Measurements from ENCODE around the gene SH3RF3. TPM values are rescaled to one million over a fixed set of nuclear protein-coding genes. Genes with fewer than 3 reads are reported as not detected.

Gene SH3RF3
- total and polyA plus RNA-seq, 10 of the 15 experiments (the other 5 are each of a cell fraction or from before 2014, with no cell fraction given), result 0.08 to 8.8 (median 2.3) TPM

- peak overlapping the region; percentile 78 for H3K4me2 ChIP-seq (ENCODE audit: control insufficient read depth, insufficient read depth)
- in situ Hi-C loops (cut with MboI), result no loop called here
- no peaks in the 10 kb centered on the region for H3K79me2 ChIP-seq (ENCODE audit: control insufficient read depth, insufficient read depth, low read length)
- no peaks in the 10 kb centered on the region for H3K27me3 ChIP-seq (replicated peaks in 1 of 2; ENCODE audit: control insufficient read depth in 2 of 2, insufficient read depth in 2 of 2, low read length in 1 of 2)
- H3K36me3 ChIP-seq (ENCODE audit: control insufficient read depth in 2 of 2, insufficient read depth in 2 of 2, low read length in 1 of 2), result no peaks in the 10 kb centered on the region
- no peak overlapping the region for H2AFZ ChIP-seq (ENCODE audit: control insufficient read depth, low read depth, low read length)
- H3K27ac ChIP-seq (ENCODE audit: control insufficient read depth, insufficient read depth), result peak overlapping the region; percentile 48; the same call in 1 of the 2 replicates
- no peak overlapping the region for H3K9ac ChIP-seq (ENCODE audit: control insufficient read depth, insufficient read depth, low read length)
- BruUV-seq (replicated peaks), result no TSS peak
- WGBS (ENCODE audit: insufficient coverage, insufficient replicate concordance, low lambda C conversion rate, missing lambda C conversion rate), result 48% methylated on average over 9 of the region's 9 CpGs
- ChIA-PET SMC1A (ENCODE audit: uncharacterized antibody, unreplicated experiment) (interaction anchor here (0.8 to 2.1 kb wide), 9 partner anchors 8 to 201 kb away, joined by 3 to 17 read pairs (median 4); no protein-coding TSS in a partner anchor), POLR2A (no interaction called here), RAD21 (ENCODE audit: unreplicated experiment) (interaction anchor here (0.8 to 2.3 kb wide), 10 partner anchors 28 to 204 kb away, joined by 3 to 12 read pairs (median 5); partner anchors contain the start of gene SH3RF3), CTCF (interaction anchor here (1.0 to 1.7 kb wide), 6 partner anchors 22 to 206 kb away, joined by 3 to 5 read pairs (median 3); no protein-coding TSS in a partner anchor)
- ATAC-seq (no peak), DNase-seq (ENCODE audit: low read depth, low spot score) (no peak), FAIRE-seq (no peak)
- H3K4me3 ChIP-seq, result peak overlapping the region; percentile 63; the same call in 1 of the 2 replicates
- H3K9me3 ChIP-seq (replicated peaks; ENCODE audit: control insufficient read depth, insufficient read depth, low read length), result no peaks in the 10 kb centered on the region
- peaks cover 35% of the 10 kb centered on the region for H3K4me1 ChIP-seq (ENCODE audit: control insufficient read depth, insufficient read depth, low read length)
- intact Hi-C loops (cut with micrococcal nuclease; ENCODE audit: unreplicated experiment), result loop anchor here (2.0 to 10.0 kb wide), 3 partner anchors 118 to 204 kb away; partner anchors contain the start of gene SH3RF3
- no peak for TF ChIP-seq NFYB (IDR thresholded peaks at IDR 0.05; ENCODE audit: insufficient read depth, low read depth, low read length)
- TF ChIP-seq YY1 (IDR thresholded peaks at IDR 0.05; ENCODE audit: low read depth, low read length), result no peak
- no peak for TF ChIP-seq CHD2 (IDR thresholded peaks at IDR 0.05; ENCODE audit: borderline replicate concordance, low read depth, low read length)
- no peak for TF ChIP-seq MXI1 (IDR thresholded peaks at IDR 0.05; ENCODE audit: low read depth, low read length)
- TF ChIP-seq IKZF2 (IDR thresholded peaks at IDR 0.05), result no peak
- no peak for TF ChIP-seq SIN3A (IDR thresholded peaks at IDR 0.05; ENCODE audit: low read depth, low read length)
- no peak for TF ChIP-seq RELA (IDR thresholded peaks at IDR 0.05; ENCODE audit: borderline replicate concordance, partially characterized antibody)
- TF ChIP-seq EED (IDR thresholded peaks at IDR 0.05; ENCODE audit: low read depth), result no peak
- TF ChIP-seq ATF2 (IDR thresholded peaks at IDR 0.05; ENCODE audit: low read length), result no peak
- no peak for TF ChIP-seq CUX1 (IDR thresholded peaks at IDR 0.05; ENCODE audit: insufficient replicate concordance, low read depth, low read length)
- no peak for TF ChIP-seq JUNB (IDR thresholded peaks at IDR 0.05)
- no peak for TF ChIP-seq IRF3 (IDR thresholded peaks at IDR 0.05)
- no peaks in the 10 kb centered on the region for H4K20me1 ChIP-seq (ENCODE audit: control insufficient read depth, insufficient read depth)
Observed at GRCh38 chr2:109332880-109333279, 203.9 kb downstream of the SH3RF3 start.

Data from GM12878 (cell line).